HCT116 (cell line): ENCODE results near the gene CD3D. TPM values are rescaled to one million over a fixed set of nuclear protein-coding genes. Genes with fewer than 3 reads are reported as not detected.

ENCODE experiments used
- ATAC-seq: fragments of 200-7000 bp; cut with Tn5 transposase; 2 replicates; pipeline ENCODE4 v1.9.1; 2020; ENCODE audit warnings: mild to moderate bottlenecking, moderate library complexity
- BruUV-seq: library from RNA; stranded (reverse); fragments of 400-500 nt; replicated peaks from 2 replicates; lab custom pipeline; 2021; lab: Mats Ljungman, UMichigan
- CTCF ChIA-PET: fragments of 300-600 bp; sonication (Branson Sonifier 250); formaldehyde crosslinking; loops from one replicate; lab custom pipeline; 2021; ENCODE audit warnings: antibody characterized with exemption; lab: Charles Lee
- POLR2A ChIA-PET: fragments of 300-600, 350-600 bp; sonication (Branson Sonifier 250); formaldehyde crosslinking; loops from one replicate; lab custom pipeline; 2021; ENCODE audit warnings: antibody characterized with exemption; lab: Charles Lee
- RAD21 ChIA-PET, 2 experiments: fragments of 300-600 bp; sonication (Branson Sonifier 250); formaldehyde crosslinking; loops; one replicate each; lab custom pipeline; 2023; ENCODE audit warnings: low total read pairs in 2 of 2; ENCODE audit not compliant: uncharacterized antibody in 2 of 2, unreplicated experiment in 2 of 2, low non-redundant PET in 1 of 2; lab: Charles Lee
- DNase-seq: peaks from one replicate; pipeline ENCODE4 v3.0.0-alpha.2; 2010; ENCODE audit warnings: low read depth, low spot score
- H2AFZ ChIP-seq: fragments of 200-600 bp; shearing (Covaris generic), sonication (generic); 2 replicates; pipeline ENCODE4 v1.6.1; 2017; ENCODE audit warnings: low read depth, mixed run types, mixed read lengths, antibody characterized with exemption, low read length; ENCODE audit not compliant: poor library complexity, severe bottlenecking
- H3K27ac ChIP-seq: 2 replicates; pipeline ENCODE4 v1.5.1; 2012; ENCODE audit warnings: low read depth, low read length
- H3K27me3 ChIP-seq: fragments of 200-600 bp; sonication (generic); 2 replicates; pipeline ENCODE4 v1.6.1; 2016; ENCODE audit warnings: mixed run types, low read length, mixed read lengths; ENCODE audit not compliant: insufficient read depth
- H3K36me3 ChIP-seq, 2 experiments: fragments of 200-500 bp in 1 of 2; fragments of 200-600 bp in 1 of 2; sonication (Bioruptor generic) in 1 of 2; sonication (generic) in 1 of 2; 2 replicates each; pipeline versions ENCODE4 v1.5.1 to v1.6.1; 2014 to 2016; ENCODE audit warnings: low read length in 2 of 2, inconsistent platforms in 1 of 2, mixed read lengths in 1 of 2, mixed run types in 1 of 2; ENCODE audit not compliant: insufficient read depth in 2 of 2, control insufficient read depth in 1 of 2
- H3K4me1 ChIP-seq, 2 experiments: fragments of 200-600 bp in 1 of 2; sonication (generic) in 1 of 2; 2 replicates each; pipeline versions ENCODE4 v1.5.1 to v1.6.1; 2012 to 2017; ENCODE audit warnings: low read length in 2 of 2, inconsistent platforms in 1 of 2, mild to moderate bottlenecking in 1 of 2, mixed read lengths in 1 of 2, mixed run types in 1 of 2, moderate library complexity in 1 of 2; ENCODE audit not compliant: insufficient read depth in 2 of 2, control insufficient read depth in 1 of 2
- H3K4me2 ChIP-seq: fragments of 200-600 bp; sonication (generic); 2 replicates; pipeline ENCODE4 v1.6.1; 2017; ENCODE audit warnings: mixed run types, low read length, mixed read lengths
- H3K4me3 ChIP-seq, 2 experiments: fragments of 200-600 bp in 1 of 2; sonication (generic) in 1 of 2; replicated peaks in 1 of 2; 2 replicates each; pipeline ENCODE4 v1.5.1; 2011 to 2016; ENCODE audit warnings: low read length in 2 of 2, control low read depth in 1 of 2, low read depth in 1 of 2, mild to moderate bottlenecking in 1 of 2, mixed read lengths in 1 of 2, mixed run types in 1 of 2
- H3K79me2 ChIP-seq: fragments of 200-600 bp; sonication (generic); 2 replicates; pipeline ENCODE4 v1.6.1; 2017; ENCODE audit warnings: mild to moderate bottlenecking, mixed run types, low read length, moderate library complexity, mixed read lengths; ENCODE audit not compliant: insufficient read depth
- H3K9ac ChIP-seq: fragments of 200-600 bp; sonication (generic); 2 replicates; pipeline ENCODE4 v1.6.1; 2016; ENCODE audit warnings: low read length, mixed read lengths
- H3K9me2 ChIP-seq: fragments of 200-600 bp; sonication (generic), shearing (Covaris generic); 2 replicates; pipeline ENCODE4 v1.6.1; 2017; ENCODE audit warnings: mixed run types, mild to moderate bottlenecking, moderate library complexity; ENCODE audit not compliant: insufficient read depth
- H3K9me3 ChIP-seq, 2 experiments: fragments of 200-500 bp in 1 of 2; fragments of 200-600 bp in 1 of 2; sonication (Bioruptor generic) in 1 of 2; sonication (generic) in 1 of 2; 2 replicates each; pipeline ENCODE4 v1.6.1; 2014 to 2017; ENCODE audit warnings: low read length in 2 of 2, mixed read lengths in 2 of 2, inconsistent platforms in 1 of 2, low read depth in 1 of 2, mild to moderate bottlenecking in 1 of 2, mixed run types in 1 of 2, moderate library complexity in 1 of 2; ENCODE audit not compliant: control insufficient read depth in 1 of 2, insufficient read depth in 1 of 2
- H4K20me1 ChIP-seq: fragments of 200-600 bp; sonication (generic), shearing (Covaris generic); 2 replicates; pipeline ENCODE4 v1.6.1; 2017; ENCODE audit warnings: mixed run types, mild to moderate bottlenecking, moderate library complexity; ENCODE audit not compliant: insufficient read depth
- EGR1 ChIP-seq: IDR thresholded peaks from 2 replicates; pipeline ENCODE4 v1.6.1; 2012; ENCODE audit warnings: low read depth
- ELF1 ChIP-seq: IDR thresholded peaks from 2 replicates; pipeline ENCODE4 v1.6.1; 2012; ENCODE audit warnings: low read depth, borderline replicate concordance
- EZH2phosphoT487 ChIP-seq: fragments of 200-600 bp; IDR thresholded peaks from 2 replicates; pipeline ENCODE4 v1.6.1; 2018; ENCODE audit warnings: antibody characterized with exemption, borderline replicate concordance
- FOSL1 ChIP-seq: IDR thresholded peaks from 2 replicates; pipeline ENCODE4 v1.6.1; 2012; ENCODE audit warnings: low read depth
- POLR2AphosphoS5 ChIP-seq: IDR thresholded peaks from 2 replicates; pipeline ENCODE4 v1.6.1; 2011; ENCODE audit warnings: mild to moderate bottlenecking, low read depth, low read length, moderate library complexity
- RAD21 ChIP-seq: IDR thresholded peaks from 2 replicates; pipeline ENCODE4 v1.6.1; 2012; ENCODE audit warnings: low read depth, mild to moderate bottlenecking
- TCF7L2 ChIP-seq: IDR thresholded peaks from 2 replicates; pipeline ENCODE4 v1.7.0; 2011; ENCODE audit warnings: borderline replicate concordance, inconsistent platforms; ENCODE audit not compliant: insufficient read depth, insufficient read length; ENCODE audit errors: extremely low read depth
- YY1 ChIP-seq: IDR thresholded peaks from 2 replicates; pipeline ENCODE4 v1.6.1; 2011; ENCODE audit warnings: low read length, low read depth, moderate library complexity, mild to moderate bottlenecking; ENCODE audit not compliant: insufficient replicate concordance; ENCODE audit errors: extremely low read depth
- ZFX ChIP-seq: fragments of 450-650 bp; IDR thresholded peaks from 2 replicates; pipeline ENCODE4 v1.6.1; 2017
- ZNF274 ChIP-seq: fragments of 200-500 bp; sonication (Bioruptor generic); IDR thresholded peaks from 2 replicates; pipeline ENCODE4 v1.6.1; 2014; ENCODE audit warnings: mild to moderate bottlenecking, low read depth, low read length, inconsistent platforms
- intact Hi-C: fragments of 100-400 bp; cut with micrococcal nuclease; formaldehyde crosslinking; loops from 2 replicates; pipeline ENCODE4 v1.10.0; 2022
- total RNA-seq: library from RNA; stranded (reverse); gene quantifications from one replicate; pipeline ENCODE4 v1.2.1, GENCODE V29; 2021; ENCODE audit not compliant: unreplicated experiment
- TF ChIP-seq, protein P1 (sequence below), 3 experiments: fragments of 200-600 bp in 1 of 3; sonication (generic) in 1 of 3; IDR thresholded peaks in 2 of 3; conservative IDR thresholded peaks in 1 of 3; 2 replicates each; pipeline ENCODE4 v1.5.1; 2012 to 2017; ENCODE audit warnings: low read depth in 2 of 3, low read length in 2 of 3, antibody characterized with exemption in 1 of 3, borderline replicate concordance in 1 of 3, control low read depth in 1 of 3, mild to moderate bottlenecking in 1 of 3, mixed read lengths in 1 of 3, mixed run types in 1 of 3, moderate library complexity in 1 of 3; ENCODE audit not compliant: insufficient read depth in 1 of 3
- TF ChIP-seq, protein P2 (sequence below): IDR thresholded peaks from 2 replicates; pipeline ENCODE4 v1.6.1; 2012; ENCODE audit warnings: low read depth

The CD3D gene
- total RNA-seq, 1 experiment from 2014 or later = 1.0 TPM

DNA sequence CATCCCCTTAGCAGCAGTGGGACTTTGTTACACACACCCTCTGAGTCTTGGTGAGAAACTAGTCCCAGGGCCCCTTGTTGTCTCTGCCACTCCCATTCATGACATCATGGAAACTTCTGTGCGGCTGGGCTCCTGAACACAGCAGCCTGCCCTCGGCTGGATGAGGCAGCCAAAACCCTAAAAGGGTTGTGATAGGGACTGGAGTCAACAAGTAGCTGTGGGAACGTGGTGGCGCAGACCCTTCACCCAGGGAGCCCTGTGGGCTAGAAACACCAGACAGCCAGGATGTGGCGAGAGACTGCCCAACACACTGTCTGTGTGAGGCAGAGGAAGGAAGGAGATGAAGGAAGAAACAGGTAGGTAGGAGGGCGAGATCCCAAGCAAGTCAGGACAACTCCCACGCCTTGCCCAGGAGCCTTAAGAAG, 3.9 kb downstream of the CD3D start:
- no peak overlapping the region for H3K4me3 ChIP-seq
- peaks cover 0 to 4% of the 10 kb centered on the region in 2 experiments; a peak in 2 of 4 replicates for H3K4me1 ChIP-seq
- ChIA-PET CTCF (no interaction called here), RAD21 (no interaction called here), POLR2A (interaction anchor here (0.5 kb wide), 1 partner anchor 12 kb away, joined by 3 read pairs; no protein-coding TSS in a partner anchor)
- no peaks in the 10 kb centered on the region for H4K20me1 ChIP-seq
- no TSS peak for BruUV-seq
- no peaks in the 10 kb centered on the region for H3K9me2 ChIP-seq
- no peak overlapping the region for H2AFZ ChIP-seq
- DNase-seq = no peak
- intact Hi-C loops = no loop called here
- TF ChIP-seq FOSL1 = no peak
- no peak for TF ChIP-seq EGR1
- no peak for TF ChIP-seq RAD21
- no peaks in the 10 kb centered on the region for H3K36me3 ChIP-seq
- H3K27me3 ChIP-seq = no peaks in the 10 kb centered on the region
- H3K9me3 ChIP-seq = no peaks in the 10 kb centered on the region
- H3K4me2 ChIP-seq = no peak overlapping the region
- H3K9ac ChIP-seq = no peak overlapping the region
- ATAC-seq = no peak
- H3K27ac ChIP-seq = no peak overlapping the region
- no peaks in the 10 kb centered on the region for H3K79me2 ChIP-seq

DNA sequence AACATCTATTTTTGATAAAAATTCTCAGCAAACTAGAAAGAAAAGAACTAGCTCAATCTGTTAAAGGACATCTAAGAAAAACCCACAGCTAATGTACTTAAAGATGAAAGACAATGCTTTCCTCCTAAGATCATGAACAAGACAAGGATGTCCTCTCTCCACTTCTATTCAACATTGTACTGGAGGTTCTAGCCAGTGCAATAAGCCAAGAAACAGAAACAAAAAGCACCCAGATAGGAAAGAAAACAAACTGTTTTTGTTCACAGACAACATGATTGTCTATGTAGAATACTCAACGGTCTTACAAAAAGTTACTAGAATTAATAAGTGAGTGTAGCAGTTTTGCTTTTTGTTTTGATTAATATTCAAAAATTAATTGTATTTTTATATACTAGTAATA, 7.8 kb downstream of the CD3D start:
- no peaks in the 10 kb centered on the region for H3K9me3 ChIP-seq
- ChIA-PET RAD21 (no interaction called here), POLR2A (no interaction called here), CTCF (no interaction called here)
- no peak overlapping the region for H3K27ac ChIP-seq
- H3K4me2 ChIP-seq = no peak overlapping the region
- H4K20me1 ChIP-seq = no peaks in the 10 kb centered on the region
- H3K9me2 ChIP-seq = no peaks in the 10 kb centered on the region
- peaks cover 0 to 4% of the 10 kb centered on the region in 2 experiments; a peak in 2 of 4 replicates for H3K4me1 ChIP-seq
- H3K9ac ChIP-seq = no peak overlapping the region
- no peak overlapping the region for H3K4me3 ChIP-seq
- intact Hi-C loops = no loop called here
- H3K27me3 ChIP-seq = no peaks in the 10 kb centered on the region
- no peaks in the 10 kb centered on the region for H3K79me2 ChIP-seq
- no peak overlapping the region for H2AFZ ChIP-seq
- BruUV-seq = no TSS peak
- ATAC-seq (no peak), DNase-seq (no peak)
- no peaks in the 10 kb centered on the region for H3K36me3 ChIP-seq
- no peak for TF ChIP-seq EGR1
- TF ChIP-seq, protein P1, sequence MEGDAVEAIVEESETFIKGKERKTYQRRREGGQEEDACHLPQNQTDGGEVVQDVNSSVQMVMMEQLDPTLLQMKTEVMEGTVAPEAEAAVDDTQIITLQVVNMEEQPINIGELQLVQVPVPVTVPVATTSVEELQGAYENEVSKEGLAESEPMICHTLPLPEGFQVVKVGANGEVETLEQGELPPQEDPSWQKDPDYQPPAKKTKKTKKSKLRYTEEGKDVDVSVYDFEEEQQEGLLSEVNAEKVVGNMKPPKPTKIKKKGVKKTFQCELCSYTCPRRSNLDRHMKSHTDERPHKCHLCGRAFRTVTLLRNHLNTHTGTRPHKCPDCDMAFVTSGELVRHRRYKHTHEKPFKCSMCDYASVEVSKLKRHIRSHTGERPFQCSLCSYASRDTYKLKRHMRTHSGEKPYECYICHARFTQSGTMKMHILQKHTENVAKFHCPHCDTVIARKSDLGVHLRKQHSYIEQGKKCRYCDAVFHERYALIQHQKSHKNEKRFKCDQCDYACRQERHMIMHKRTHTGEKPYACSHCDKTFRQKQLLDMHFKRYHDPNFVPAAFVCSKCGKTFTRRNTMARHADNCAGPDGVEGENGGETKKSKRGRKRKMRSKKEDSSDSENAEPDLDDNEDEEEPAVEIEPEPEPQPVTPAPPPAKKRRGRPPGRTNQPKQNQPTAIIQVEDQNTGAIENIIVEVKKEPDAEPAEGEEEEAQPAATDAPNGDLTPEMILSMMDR (IDR thresholded peaks at IDR 0.05 in 2 of 3, conservative IDR thresholded peaks at IDR 0.05 in 1 of 3; ENCODE audit: borderline replicate concordance in 1 of 3, insufficient read depth in 1 of 3, low read depth in 2 of 3, low read length in 2 of 3) = no peak
- no peak for TF ChIP-seq POLR2AphosphoS5
- TF ChIP-seq, protein P2, sequence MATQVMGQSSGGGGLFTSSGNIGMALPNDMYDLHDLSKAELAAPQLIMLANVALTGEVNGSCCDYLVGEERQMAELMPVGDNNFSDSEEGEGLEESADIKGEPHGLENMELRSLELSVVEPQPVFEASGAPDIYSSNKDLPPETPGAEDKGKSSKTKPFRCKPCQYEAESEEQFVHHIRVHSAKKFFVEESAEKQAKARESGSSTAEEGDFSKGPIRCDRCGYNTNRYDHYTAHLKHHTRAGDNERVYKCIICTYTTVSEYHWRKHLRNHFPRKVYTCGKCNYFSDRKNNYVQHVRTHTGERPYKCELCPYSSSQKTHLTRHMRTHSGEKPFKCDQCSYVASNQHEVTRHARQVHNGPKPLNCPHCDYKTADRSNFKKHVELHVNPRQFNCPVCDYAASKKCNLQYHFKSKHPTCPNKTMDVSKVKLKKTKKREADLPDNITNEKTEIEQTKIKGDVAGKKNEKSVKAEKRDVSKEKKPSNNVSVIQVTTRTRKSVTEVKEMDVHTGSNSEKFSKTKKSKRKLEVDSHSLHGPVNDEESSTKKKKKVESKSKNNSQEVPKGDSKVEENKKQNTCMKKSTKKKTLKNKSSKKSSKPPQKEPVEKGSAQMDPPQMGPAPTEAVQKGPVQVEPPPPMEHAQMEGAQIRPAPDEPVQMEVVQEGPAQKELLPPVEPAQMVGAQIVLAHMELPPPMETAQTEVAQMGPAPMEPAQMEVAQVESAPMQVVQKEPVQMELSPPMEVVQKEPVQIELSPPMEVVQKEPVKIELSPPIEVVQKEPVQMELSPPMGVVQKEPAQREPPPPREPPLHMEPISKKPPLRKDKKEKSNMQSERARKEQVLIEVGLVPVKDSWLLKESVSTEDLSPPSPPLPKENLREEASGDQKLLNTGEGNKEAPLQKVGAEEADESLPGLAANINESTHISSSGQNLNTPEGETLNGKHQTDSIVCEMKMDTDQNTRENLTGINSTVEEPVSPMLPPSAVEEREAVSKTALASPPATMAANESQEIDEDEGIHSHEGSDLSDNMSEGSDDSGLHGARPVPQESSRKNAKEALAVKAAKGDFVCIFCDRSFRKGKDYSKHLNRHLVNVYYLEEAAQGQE = no peak
- TF ChIP-seq EZH2phosphoT487 = no peak
- TF ChIP-seq YY1 = no peak
- no peak for TF ChIP-seq TCF7L2
- no peak for TF ChIP-seq ZNF274
- TF ChIP-seq ZFX = no peak
- no peak for TF ChIP-seq ELF1
